GM12878 (cell line): ENCODE data around the gene RNF220. TPM values are rescaled to one million over a fixed set of nuclear protein-coding genes. Genes with fewer than 3 reads are reported as not detected.

ENCODE experiments used
- ATAC-seq: fragments of 200-7000 bp; cut with Tn5 transposase; 3 replicates; pipeline ENCODE4 v1.9.1; 2020; ENCODE audit warnings: mild to moderate bottlenecking, moderate library complexity
- BruUV-seq: library from RNA; stranded (reverse); fragments of 400-500 nt; replicated peaks from 2 replicates; lab custom pipeline; 2021; lab: Mats Ljungman, UMichigan
- CTCF ChIA-PET: fragments of 300-600 bp; sonication (Branson Sonifier 250); formaldehyde crosslinking; extraction: SDS; loops from one replicate; lab custom pipeline; 2021; ENCODE audit warnings: inconsistent platforms; lab: Yijun Ruan, JAX
- POLR2A ChIA-PET: fragments of 350-600 bp; formaldehyde crosslinking; extraction: SDS; loops from one replicate; lab custom pipeline; 2021; ENCODE audit warnings: inconsistent platforms; lab: Charles Lee
- RAD21 ChIA-PET: fragments of 300-600 bp; sonication (Branson Sonifier 250); formaldehyde crosslinking; loops from one replicate; lab custom pipeline; 2023; ENCODE audit warnings: antibody characterized with exemption; ENCODE audit not compliant: unreplicated experiment; lab: Charles Lee
- SMC1A ChIA-PET: fragments of 300-600 bp; sonication (Branson Sonifier 250); formaldehyde crosslinking; loops from one replicate; lab custom pipeline; 2023; ENCODE audit not compliant: unreplicated experiment, uncharacterized antibody; lab: Charles Lee
- DNase-seq: peaks from one replicate; pipeline ENCODE4 v3.0.0-alpha.2; 2011; ENCODE audit warnings: low read depth, low spot score
- FAIRE-seq: peaks from 3 replicates; lab custom pipeline; 2011; peaks lifted over from hg19 to GRCh38; lab: Jason Lieb, UNC
- H2AFZ ChIP-seq: 2 replicates; pipeline ENCODE4 v1.6.0; 2011; ENCODE audit warnings: low read depth, low read length, control low read depth; ENCODE audit not compliant: control insufficient read depth
- H3K27ac ChIP-seq: 2 replicates; pipeline ENCODE4 v1.5.1; 2011; ENCODE audit warnings: control low read depth; ENCODE audit not compliant: control insufficient read depth, insufficient read depth
- H3K27me3 ChIP-seq, 2 experiments: replicated peaks in 1 of 2; 2 replicates each; pipeline versions ENCODE4 v1.6.0 to v1.6.1; 2011; ENCODE audit warnings: low read length in 1 of 2; ENCODE audit not compliant: control insufficient read depth in 2 of 2, insufficient read depth in 2 of 2
- H3K36me3 ChIP-seq, 2 experiments: 2 replicates each; pipeline ENCODE4 v1.5.1; 2011; ENCODE audit warnings: low read length in 1 of 2; ENCODE audit not compliant: control insufficient read depth in 2 of 2, insufficient read depth in 2 of 2
- H3K4me1 ChIP-seq: 2 replicates; pipeline ENCODE4 v1.6.1; 2011; ENCODE audit warnings: mild to moderate bottlenecking, low read length, moderate library complexity, mixed read lengths; ENCODE audit not compliant: control insufficient read depth, insufficient read depth
- H3K4me2 ChIP-seq: 2 replicates; pipeline ENCODE4 v1.6.0; 2011; ENCODE audit warnings: control low read depth; ENCODE audit not compliant: control insufficient read depth, insufficient read depth
- H3K4me3 ChIP-seq: fragments of 200-600 bp; sonication (generic); 2 replicates; pipeline ENCODE4 v1.5.1; 2016
- H3K79me2 ChIP-seq: 2 replicates; pipeline ENCODE4 v1.6.0; 2011; ENCODE audit warnings: low read length; ENCODE audit not compliant: control insufficient read depth, insufficient read depth
- H3K9ac ChIP-seq: 2 replicates; pipeline ENCODE4 v1.8.0; 2011; ENCODE audit warnings: low read length, control low read depth, mixed read lengths; ENCODE audit not compliant: control insufficient read depth, insufficient read depth
- H3K9me3 ChIP-seq: replicated peaks from 3 replicates; pipeline ENCODE4 v1.5.1; 2011; ENCODE audit warnings: mild to moderate bottlenecking, low read length; ENCODE audit not compliant: control insufficient read depth, insufficient read depth
- H4K20me1 ChIP-seq: 2 replicates; pipeline ENCODE4 v1.6.0; 2011; ENCODE audit not compliant: control insufficient read depth, insufficient read depth
- ASH2L ChIP-seq: fragments of 300-600, 200-600 bp; sonication (generic); IDR thresholded peaks from 2 replicates; pipeline ENCODE4 v1.6.1; 2017; ENCODE audit warnings: low read depth, mild to moderate bottlenecking, borderline replicate concordance
- ATF3 ChIP-seq: IDR thresholded peaks from 2 replicates; pipeline ENCODE4 v1.6.1; 2011; ENCODE audit warnings: low read depth, mild to moderate bottlenecking, low read length, moderate library complexity, borderline replicate concordance; ENCODE audit errors: extremely low read depth
- BMI1 ChIP-seq: fragments of 450-650 bp; IDR thresholded peaks from 2 replicates; pipeline ENCODE4 v1.6.1; 2016; ENCODE audit warnings: mild to moderate bottlenecking, moderate library complexity, borderline replicate concordance
- CBX3 ChIP-seq: fragments of 200-600 bp; sonication (generic); IDR thresholded peaks from 2 replicates; pipeline ENCODE4 v1.6.1; 2016; ENCODE audit warnings: low read depth, borderline replicate concordance
- ETV6 ChIP-seq, 2 experiments: fragments of 450-650 bp in 1 of 2; IDR thresholded peaks in 1 of 2; conservative IDR thresholded peaks in 1 of 2; 2 replicates each; pipeline ENCODE4 v1.6.1; 2014; ENCODE audit warnings: antibody characterized with exemption in 1 of 2, borderline replicate concordance in 1 of 2, low read depth in 1 of 2, mild to moderate bottlenecking in 1 of 2, moderate library complexity in 1 of 2
- FOS ChIP-seq: IDR thresholded peaks from 3 replicates; pipeline ENCODE4 v1.6.1; 2011; ENCODE audit warnings: borderline replicate concordance; ENCODE audit not compliant: insufficient read length; ENCODE audit errors: extremely low read depth
- MYB ChIP-seq: fragments of 150-350 bp; IDR thresholded peaks from 2 replicates; pipeline ENCODE4 v1.6.1; 2014; ENCODE audit warnings: mild to moderate bottlenecking, low read depth, low read length, borderline replicate concordance
- NRF1 ChIP-seq: conservative IDR thresholded peaks from 2 replicates; pipeline ENCODE4 v1.6.1; 2011; ENCODE audit warnings: mild to moderate bottlenecking, low read depth, low read length, improper control_type of control experiment
- PML ChIP-seq: IDR thresholded peaks from 2 replicates; pipeline ENCODE4 v1.6.1; 2012; ENCODE audit warnings: low read length, inconsistent platforms
- POLR2AphosphoS5 ChIP-seq: IDR thresholded peaks from 2 replicates; pipeline ENCODE4 v1.6.1; 2011; ENCODE audit warnings: mild to moderate bottlenecking, low read length, inconsistent platforms
- POU2F2 ChIP-seq: IDR thresholded peaks from 3 replicates; pipeline ENCODE4 v1.6.1; 2011; ENCODE audit warnings: low read depth, mild to moderate bottlenecking, low read length, borderline replicate concordance
- SMAD5 ChIP-seq: IDR thresholded peaks from 2 replicates; pipeline ENCODE4 v1.6.1; 2016; ENCODE audit warnings: antibody characterized with exemption, low read depth
- SP1 ChIP-seq: IDR thresholded peaks from one replicate; pipeline ENCODE4 v1.6.1; 2011; ENCODE audit warnings: low read depth, low read length
- YBX1 ChIP-seq: fragments of 450-650 bp; IDR thresholded peaks from 2 replicates; pipeline ENCODE4 v1.6.1; 2016; ENCODE audit warnings: antibody characterized with exemption
- ZSCAN29 ChIP-seq: fragments of 450-650 bp; IDR thresholded peaks from 2 replicates; pipeline ENCODE4 v1.6.1; 2017; ENCODE audit warnings: mild to moderate bottlenecking, moderate library complexity
- WGBS: methylation state at CpG from one replicate; pipeline ENCODE4 v1.1.6; 2016; ENCODE audit warnings: low lambda C conversion rate; ENCODE audit not compliant: insufficient replicate concordance, insufficient coverage; ENCODE audit errors: missing lambda C conversion rate; 5-methylcytosine and 5-hydroxymethylcytosine counted together
- in situ Hi-C: fragments of 300-500 bp; cut with MboI; formaldehyde crosslinking; loops from 9 replicates; pipeline ENCODE4 v1.14.3; 2018; ENCODE audit warnings: mixed read lengths
- intact Hi-C: fragments of 100-400 bp; cut with micrococcal nuclease; formaldehyde crosslinking; loops from one replicate; pipeline ENCODE4 v1.14.2; 2022; ENCODE audit not compliant: unreplicated experiment
- polyA plus RNA-seq, 11 experiments: library from polyadenylated mRNA; depleted of rRNA in 4 of 11; unstranded in 6 of 11; stranded (reverse) in 5 of 11; fragments of >200 nt; fragmentation: Nextera tagmentation in 4 of 11; fragmentation: Illumina TruSeq in 1 of 11; extraction: Ambion mirVana in 4 of 11; extraction: Trizol in 1 of 11; gene quantifications; 1 replicate in 1 of 11; 2 replicates in 10 of 11; pipeline versions ENCODE4 v1.2.1 to v1.2.3, GENCODE V29; 2011 to 2016; ENCODE audit warnings: inconsistent platforms in 2 of 11, missing spikeins in 2 of 11, low read depth in 1 of 11
- total RNA-seq, 4 experiments: library from RNA; depleted of rRNA in 3 of 4; stranded (reverse); fragments of >200 nt in 3 of 4; fragmentation: Illumina TruSeq in 1 of 4; extraction: Trizol in 1 of 4; gene quantifications; 2 replicates each; pipeline versions ENCODE4 v1.2.1 to v1.2.3, GENCODE V29; 2013 to 2021
- TF ChIP-seq, protein P1 (sequence below): fragments of 450-650 bp; IDR thresholded peaks from 2 replicates; pipeline ENCODE4 v1.6.1; 2017; ENCODE audit warnings: mild to moderate bottlenecking, low read depth, inconsistent platforms; ENCODE audit not compliant: poor library complexity, severe bottlenecking

Gene RNF220
- total and polyA plus RNA-seq, 10 of the 15 experiments (the other 5 are each of a cell fraction or from before 2014, with no cell fraction given), result 4.6 to 84.1 (median 53.7) TPM

GRCh38 chr1:44433209-44433608, 28.2 kb downstream of the RNF220 start:
- no TSS peak for BruUV-seq
- Histone ChIP-seq H3K9me3 (no peaks in the 10 kb centered on the region), H3K79me2 (no peaks in the 10 kb centered on the region), H4K20me1 (no peaks in the 10 kb centered on the region), H3K4me3 (no peak overlapping the region), H3K9ac (no peak overlapping the region), H3K4me1 (no peaks in the 10 kb centered on the region), H3K27me3 (peaks cover 0 to 2% of the 10 kb centered on the region in 2 experiments; a peak in 3 of 4 replicates), H3K4me2 (no peak overlapping the region), H3K27ac (no peak overlapping the region), H2AFZ (no peak overlapping the region), H3K36me3 (no peaks in the 10 kb centered on the region)
- in situ Hi-C loops (no loop called here), intact Hi-C loops (no loop called here)
- ChIA-PET POLR2A (no interaction called here), CTCF (no interaction called here), SMC1A (no interaction called here), RAD21 (no interaction called here)
- no peak for FAIRE-seq
- no peak for DNase-seq
- ATAC-seq, result no peak
- 20% methylated on average over 2 of the region's 2 CpGs for WGBS
- TF ChIP-seq SMAD5, result no peak
- no peak for TF ChIP-seq NRF1
- no peak for TF ChIP-seq ATF3
- TF ChIP-seq MYB, result no peak

DNA sequence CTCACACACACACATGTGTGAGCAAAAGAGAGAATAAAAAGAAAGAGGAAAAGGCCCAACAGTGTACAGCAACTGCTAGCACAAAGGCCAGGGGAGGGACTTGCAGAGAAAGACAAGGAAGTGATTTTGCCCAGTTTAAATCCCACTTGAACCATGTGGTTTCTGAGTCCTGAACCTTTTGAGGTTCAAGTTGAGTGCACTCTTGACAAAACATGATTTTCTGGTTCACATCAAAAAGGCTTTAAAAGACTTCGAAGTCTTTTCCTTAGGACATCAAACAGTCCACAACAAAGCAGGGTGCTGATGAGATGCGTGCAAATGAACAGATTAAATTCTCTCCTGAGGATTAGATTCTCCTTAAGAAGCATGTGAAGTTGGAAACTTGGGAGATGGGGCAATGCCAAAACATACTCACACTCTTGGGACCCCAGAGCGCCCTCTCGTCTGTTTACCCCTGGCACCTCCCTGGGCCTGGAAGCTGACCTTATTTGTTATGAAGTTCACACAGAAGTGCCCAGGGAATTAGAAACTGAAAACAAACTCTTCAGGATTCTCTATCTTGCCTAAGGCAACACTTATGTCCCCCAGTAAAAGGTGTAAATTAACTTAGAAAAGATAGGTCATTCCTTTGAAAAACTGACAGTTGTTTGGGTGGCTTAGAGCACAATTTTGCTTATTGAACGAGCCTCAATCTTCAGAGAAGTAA, 31.5 kb downstream of the RNF220 start:
- ChIA-PET RAD21 (no interaction called here), POLR2A (no interaction called here), CTCF (interaction anchor here (1.0 kb wide), 1 partner anchor 12 kb away, joined by 3 read pairs; no protein-coding TSS in a partner anchor), SMC1A (no interaction called here)
- intact Hi-C loops (no loop called here), in situ Hi-C loops (loop anchor here (5.0 kb wide), 1 partner anchor 51 kb away; no protein-coding TSS in a partner anchor)
- H3K9ac ChIP-seq, result no peak overlapping the region
- no peaks in the 10 kb centered on the region for H3K9me3 ChIP-seq
- no peaks in the 10 kb centered on the region; a peak in 2 of 4 replicates for H3K27me3 ChIP-seq
- BruUV-seq, result no TSS peak
- WGBS, result 38% methylated on average over 5 of the region's 5 CpGs
- H3K4me2 ChIP-seq, result no peak overlapping the region
- no peak overlapping the region for H3K4me3 ChIP-seq
- no peak for DNase-seq
- H3K27ac ChIP-seq, result no peak overlapping the region
- FAIRE-seq, result no peak
- H3K79me2 ChIP-seq, result no peaks in the 10 kb centered on the region
- no peak overlapping the region for H2AFZ ChIP-seq
- no peaks in the 10 kb centered on the region for H4K20me1 ChIP-seq
- ATAC-seq, result no peak
- H3K4me1 ChIP-seq, result no peaks in the 10 kb centered on the region
- no peaks in the 10 kb centered on the region for H3K36me3 ChIP-seq
- TF ChIP-seq CBX3 (no peak), FOS (no peak), SP1 (no peak), ZSCAN29 (no peak), ASH2L (no peak), YBX1 (no peak), POLR2AphosphoS5 (no peak), ETV6 (conservative IDR thresholded peaks at IDR 0.05 in 1 of 2, IDR thresholded peaks at IDR 0.05 in 1 of 2; ENCODE audit: borderline replicate concordance in 1 of 2, low read depth in 1 of 2) (no peak), NRF1 (no peak), PML (no peak), POU2F2 (no peak), BMI1 (no peak)
- TF ChIP-seq, protein P1, sequence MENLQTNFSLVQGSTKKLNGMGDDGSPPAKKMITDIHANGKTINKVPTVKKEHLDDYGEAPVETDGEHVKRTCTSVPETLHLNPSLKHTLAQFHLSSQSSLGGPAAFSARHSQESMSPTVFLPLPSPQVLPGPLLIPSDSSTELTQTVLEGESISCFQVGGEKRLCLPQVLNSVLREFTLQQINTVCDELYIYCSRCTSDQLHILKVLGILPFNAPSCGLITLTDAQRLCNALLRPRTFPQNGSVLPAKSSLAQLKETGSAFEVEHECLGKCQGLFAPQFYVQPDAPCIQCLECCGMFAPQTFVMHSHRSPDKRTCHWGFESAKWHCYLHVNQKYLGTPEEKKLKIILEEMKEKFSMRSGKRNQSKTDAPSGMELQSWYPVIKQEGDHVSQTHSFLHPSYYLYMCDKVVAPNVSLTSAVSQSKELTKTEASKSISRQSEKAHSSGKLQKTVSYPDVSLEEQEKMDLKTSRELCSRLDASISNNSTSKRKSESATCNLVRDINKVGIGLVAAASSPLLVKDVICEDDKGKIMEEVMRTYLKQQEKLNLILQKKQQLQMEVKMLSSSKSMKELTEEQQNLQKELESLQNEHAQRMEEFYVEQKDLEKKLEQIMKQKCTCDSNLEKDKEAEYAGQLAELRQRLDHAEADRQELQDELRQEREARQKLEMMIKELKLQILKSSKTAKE, result no peak
